Endothelial cell of umbilical vein (primary cell): Measurements from ENCODE around the gene BAG3.

Source experiments
- CTCF ChIP-seq, 2 donors: IDR thresholded peaks; 1 replicate in 1 of 2; 2 replicates in 1 of 2; pipeline ENCODE4 v1.5.1; 2011; ENCODE audit warnings: low read length in 2 of 2, mild to moderate bottlenecking in 2 of 2, moderate library complexity in 2 of 2, control low read depth in 1 of 2, inconsistent platforms in 1 of 2, low read depth in 1 of 2; ENCODE audit not compliant: insufficient read depth in 1 of 2; ENCODE audit errors: extremely low read depth in 1 of 2
- POLR2AphosphoS5 ChIP-seq: IDR thresholded peaks from 2 replicates; pipeline ENCODE4 v1.6.1; 2012; ENCODE audit warnings: low read depth, mild to moderate bottlenecking, control low read depth, low read length, moderate library complexity; ENCODE audit not compliant: insufficient read depth

- TF ChIP-seq POLR2AphosphoS5 (no peak), CTCF (IDR thresholded peaks at IDR 0.05; ENCODE audit: extremely low read depth in 1 of 2, insufficient read depth in 1 of 2, low read depth in 1 of 2, low read length in 2 of 2) (no peak)
Measured at GRCh38 chr10:119706521-119707278, 55.5 kb downstream of the BAG3 start.
